ENCODE data around the gene NLGN1.

DNA sequence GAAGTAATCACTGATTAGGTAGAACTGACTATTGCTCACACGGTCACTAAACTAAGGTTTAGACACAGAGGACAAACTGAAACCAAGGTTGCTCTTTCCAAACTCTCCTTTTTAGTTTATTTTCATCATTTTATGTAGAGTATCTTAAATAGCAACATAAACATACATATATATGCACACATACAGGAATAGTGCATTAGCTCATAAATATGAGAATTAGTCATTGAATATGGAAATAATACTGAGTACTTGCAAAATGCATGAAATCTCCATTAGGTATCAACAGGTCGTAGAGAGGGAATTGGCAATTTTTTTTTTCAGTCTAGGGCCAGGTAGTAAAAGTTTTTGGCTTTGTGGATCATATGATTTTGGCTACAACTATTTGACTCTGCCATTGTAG is 557.1 kb downstream of the NLGN1 start:
- TF ChIP-seq, protein P1, sequence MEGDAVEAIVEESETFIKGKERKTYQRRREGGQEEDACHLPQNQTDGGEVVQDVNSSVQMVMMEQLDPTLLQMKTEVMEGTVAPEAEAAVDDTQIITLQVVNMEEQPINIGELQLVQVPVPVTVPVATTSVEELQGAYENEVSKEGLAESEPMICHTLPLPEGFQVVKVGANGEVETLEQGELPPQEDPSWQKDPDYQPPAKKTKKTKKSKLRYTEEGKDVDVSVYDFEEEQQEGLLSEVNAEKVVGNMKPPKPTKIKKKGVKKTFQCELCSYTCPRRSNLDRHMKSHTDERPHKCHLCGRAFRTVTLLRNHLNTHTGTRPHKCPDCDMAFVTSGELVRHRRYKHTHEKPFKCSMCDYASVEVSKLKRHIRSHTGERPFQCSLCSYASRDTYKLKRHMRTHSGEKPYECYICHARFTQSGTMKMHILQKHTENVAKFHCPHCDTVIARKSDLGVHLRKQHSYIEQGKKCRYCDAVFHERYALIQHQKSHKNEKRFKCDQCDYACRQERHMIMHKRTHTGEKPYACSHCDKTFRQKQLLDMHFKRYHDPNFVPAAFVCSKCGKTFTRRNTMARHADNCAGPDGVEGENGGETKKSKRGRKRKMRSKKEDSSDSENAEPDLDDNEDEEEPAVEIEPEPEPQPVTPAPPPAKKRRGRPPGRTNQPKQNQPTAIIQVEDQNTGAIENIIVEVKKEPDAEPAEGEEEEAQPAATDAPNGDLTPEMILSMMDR (IDR thresholded peaks at IDR 0.05): no peak
- TF ChIP-seq POLR2A (IDR thresholded peaks at IDR 0.05): no peak

Measured in heart left ventricle (tissue), 13 donors.